ENCODE results near the gene DSCAM. TPM values are rescaled to one million over a fixed set of nuclear protein-coding genes. Genes with fewer than 3 reads are reported as not detected.

DSCAM gene
- total RNA-seq, 1 donor: not detected

DNA sequence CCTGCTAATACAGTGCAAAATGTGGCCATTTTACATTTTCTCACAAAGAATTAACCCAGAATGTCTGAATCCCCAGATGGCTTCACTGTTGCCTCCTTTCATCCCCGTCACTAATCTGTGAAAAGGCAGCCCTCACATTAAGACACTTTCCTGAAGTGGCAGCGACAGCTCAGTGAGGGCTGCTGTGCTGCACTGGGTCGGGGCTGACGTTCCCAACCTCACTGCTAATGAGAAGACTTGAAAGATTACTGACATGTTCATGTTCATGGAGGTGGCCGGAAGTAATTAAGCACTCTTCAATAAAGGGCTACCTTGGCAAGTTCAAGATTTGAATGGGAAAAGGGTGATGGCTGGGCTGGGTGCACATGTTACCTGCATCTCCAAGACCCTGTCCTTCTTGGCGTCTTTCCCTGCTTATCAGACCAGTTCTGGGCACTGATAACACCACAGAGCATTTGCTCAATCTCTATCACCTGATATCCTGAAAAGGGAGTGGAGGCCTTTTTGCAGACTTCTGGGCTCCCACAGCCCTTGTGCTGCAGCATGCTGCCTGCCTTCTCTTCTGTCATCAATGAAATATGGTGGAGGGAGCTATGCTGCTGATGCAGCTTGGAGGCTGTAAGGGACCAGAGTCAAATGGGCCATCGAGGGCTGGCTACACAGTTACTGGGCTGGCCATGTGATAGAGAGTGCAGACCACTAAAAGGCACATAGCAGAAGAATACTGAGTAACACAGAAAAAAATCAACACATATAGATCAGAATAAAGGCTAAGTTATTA, 596.3 kb downstream of the DSCAM start:
- DNase-seq (ENCODE audit: insufficient read length, low spot score, missing footprints): no peak
- H3K9me3 ChIP-seq (ENCODE audit: low read depth, low read length): peaks cover 4% of the 10 kb centered on the region
- no peaks in the 10 kb centered on the region for H3K4me1 ChIP-seq (ENCODE audit: insufficient read depth, low read length)
- no peak overlapping the region for H3K4me3 ChIP-seq (ENCODE audit: insufficient read depth, low read length)
- H2AFZ ChIP-seq (ENCODE audit: low read length): no peak overlapping the region
- no peaks in the 10 kb centered on the region for H3K36me3 ChIP-seq (ENCODE audit: insufficient read depth, low read length)
- H3K27me3 ChIP-seq (ENCODE audit: insufficient read depth, low read length): no peaks in the 10 kb centered on the region
- TF ChIP-seq CTCF (IDR thresholded peaks at IDR 0.05; ENCODE audit: extremely low read depth, low read depth, low read length): no peak
- H4K20me1 ChIP-seq (ENCODE audit: insufficient read depth, low read length): no peaks in the 10 kb centered on the region
- H3K79me2 ChIP-seq (ENCODE audit: insufficient read depth, low read length): no peaks in the 10 kb centered on the region
- no peak overlapping the region for H3K27ac ChIP-seq (ENCODE audit: low read depth, low read length)
- no peak overlapping the region for H3K4me2 ChIP-seq (ENCODE audit: insufficient read depth, low read length)

DNA sequence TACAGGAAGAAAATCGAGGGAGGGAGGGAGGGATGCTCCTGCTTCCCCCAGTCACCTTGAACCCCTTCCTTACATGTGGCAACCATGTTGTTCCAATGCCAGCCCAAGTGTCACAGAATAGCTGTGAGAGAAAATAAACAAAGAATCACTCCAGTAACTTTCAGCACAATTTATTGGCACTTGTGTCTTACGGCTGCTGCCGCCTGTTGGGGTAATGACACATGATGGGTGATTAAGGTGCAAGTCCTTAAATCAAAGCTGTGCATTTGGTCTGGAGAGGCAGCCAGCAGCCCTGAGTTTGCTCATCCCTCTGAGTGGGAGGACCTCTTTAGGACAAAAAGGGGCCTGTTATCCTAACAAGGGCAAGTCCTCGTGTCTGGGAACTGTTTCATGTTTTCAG, 602.0 kb downstream of the DSCAM start:
- no peak for TF ChIP-seq CTCF (IDR thresholded peaks at IDR 0.05; ENCODE audit: extremely low read depth, low read depth, low read length)
- DNase-seq (ENCODE audit: insufficient read length, low spot score, missing footprints): no peak
- Histone ChIP-seq H3K9me3 (ENCODE audit: low read depth, low read length) (peaks cover 4% of the 10 kb centered on the region), H3K36me3 (ENCODE audit: insufficient read depth, low read length) (no peaks in the 10 kb centered on the region), H2AFZ (ENCODE audit: low read length) (no peak overlapping the region), H3K4me1 (ENCODE audit: insufficient read depth, low read length) (no peaks in the 10 kb centered on the region), H3K27me3 (ENCODE audit: insufficient read depth, low read length) (no peaks in the 10 kb centered on the region), H3K4me3 (ENCODE audit: insufficient read depth, low read length) (no peak overlapping the region), H4K20me1 (ENCODE audit: insufficient read depth, low read length) (no peaks in the 10 kb centered on the region), H3K27ac (ENCODE audit: low read depth, low read length) (no peak overlapping the region), H3K79me2 (ENCODE audit: insufficient read depth, low read length) (no peaks in the 10 kb centered on the region), H3K4me2 (ENCODE audit: insufficient read depth, low read length) (no peak overlapping the region)

GRCh38 chr21:40243685-40244084, 603.3 kb downstream of the DSCAM start:
- no peak overlapping the region for H3K27ac ChIP-seq (ENCODE audit: low read depth, low read length)
- H3K27me3 ChIP-seq (ENCODE audit: insufficient read depth, low read length): no peaks in the 10 kb centered on the region
- no peaks in the 10 kb centered on the region for H3K79me2 ChIP-seq (ENCODE audit: insufficient read depth, low read length)
- no peak for DNase-seq (ENCODE audit: insufficient read length, low spot score, missing footprints)
- H3K9me3 ChIP-seq (ENCODE audit: low read depth, low read length): no peaks in the 10 kb centered on the region
- TF ChIP-seq CTCF (IDR thresholded peaks at IDR 0.05; ENCODE audit: extremely low read depth, low read depth, low read length): no peak
- H3K4me1 ChIP-seq (ENCODE audit: insufficient read depth, low read length): no peaks in the 10 kb centered on the region
- H4K20me1 ChIP-seq (ENCODE audit: insufficient read depth, low read length): no peaks in the 10 kb centered on the region
- no peak overlapping the region for H2AFZ ChIP-seq (ENCODE audit: low read length)
- H3K4me2 ChIP-seq (ENCODE audit: insufficient read depth, low read length): no peak overlapping the region
- no peak overlapping the region for H3K4me3 ChIP-seq (ENCODE audit: insufficient read depth, low read length)
- H3K36me3 ChIP-seq (ENCODE audit: insufficient read depth, low read length): no peaks in the 10 kb centered on the region

- H3K27me3 ChIP-seq (ENCODE audit: insufficient read depth, low read length): no peaks in the 10 kb centered on the region
- H3K4me1 ChIP-seq (ENCODE audit: insufficient read depth, low read length): no peaks in the 10 kb centered on the region
- no peak overlapping the region for H2AFZ ChIP-seq (ENCODE audit: low read length)
- no peak overlapping the region for H3K4me3 ChIP-seq (ENCODE audit: insufficient read depth, low read length)
- no peak for DNase-seq (ENCODE audit: insufficient read length, low spot score, missing footprints)
- H3K9me3 ChIP-seq (ENCODE audit: low read depth, low read length): no peaks in the 10 kb centered on the region
- H3K36me3 ChIP-seq (ENCODE audit: insufficient read depth, low read length): no peaks in the 10 kb centered on the region
- H3K4me2 ChIP-seq (ENCODE audit: insufficient read depth, low read length): no peak overlapping the region
- H3K79me2 ChIP-seq (ENCODE audit: insufficient read depth, low read length): no peaks in the 10 kb centered on the region
- H3K27ac ChIP-seq (ENCODE audit: low read depth, low read length): no peak overlapping the region
- TF ChIP-seq CTCF (IDR thresholded peaks at IDR 0.05; ENCODE audit: extremely low read depth, low read depth, low read length): no peak
- H4K20me1 ChIP-seq (ENCODE audit: insufficient read depth, low read length): no peaks in the 10 kb centered on the region
Observed at GRCh38 chr21:40242586-40243265, 604.2 kb downstream of the DSCAM start.

All from osteoblast (primary cell).